CD4-positive, alpha-beta T cell treated with Interferon alpha-2 for 1 hour (primary cell): Measurements from ENCODE around the gene C9orf43.
"Not testable (repeated sequence)": the region's sequence is repeated elsewhere in the genome, so short reads cannot be mapped to it uniquely, and the experiment has no call there.

Experiments used
- DNase-seq, 2 donors: peaks; one replicate each; pipeline ENCODE4 v3.0.0-alpha.2; 2020 to 2022

The C9orf43 gene

DNA sequence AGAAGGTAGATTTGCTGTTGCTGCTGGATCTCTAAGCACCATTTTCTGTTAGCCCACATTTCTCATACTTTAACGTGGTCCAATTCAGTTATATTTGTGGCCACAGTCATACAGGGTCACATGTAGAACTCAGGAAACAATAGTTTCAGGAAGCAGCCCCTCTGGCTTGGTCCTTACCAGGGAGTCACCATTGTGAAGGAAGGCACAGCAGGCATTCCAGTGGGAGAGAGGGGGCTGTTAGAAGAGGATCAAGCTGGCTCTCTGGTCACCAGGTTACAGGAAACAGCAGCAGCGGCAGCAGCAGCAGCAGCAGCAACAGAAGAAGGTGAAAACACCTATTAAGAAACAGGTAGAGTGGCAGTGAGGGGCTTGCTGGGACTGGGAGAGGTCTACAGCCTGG, 14.5 kb downstream of the C9orf43 start:
- no peak for DNase-seq

- no peak for DNase-seq
These were observed 16.2 kb downstream of the C9orf43 start for GRCh38 chr9:113426701-113427100.

DNA sequence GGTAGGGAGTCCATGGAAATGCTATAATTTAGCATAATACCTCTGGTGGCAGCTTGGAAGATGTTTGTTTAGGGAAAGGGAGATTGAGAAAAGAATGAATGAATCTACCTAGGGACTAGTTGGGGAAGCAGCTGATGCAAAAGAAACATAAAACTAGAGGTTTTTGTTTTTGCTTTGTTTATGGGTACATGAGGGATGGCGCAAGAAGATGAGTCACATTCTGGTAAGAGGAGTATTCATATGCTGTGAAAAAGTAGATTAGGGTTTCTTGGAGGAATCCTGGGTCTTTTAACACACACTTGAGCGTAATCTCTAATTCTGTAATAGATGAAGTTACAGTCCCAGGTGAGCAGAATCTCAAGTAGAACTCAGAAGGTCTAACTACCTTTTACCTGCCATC, 17.1 kb downstream of the C9orf43 start:
- DNase-seq, result no peak

DNA sequence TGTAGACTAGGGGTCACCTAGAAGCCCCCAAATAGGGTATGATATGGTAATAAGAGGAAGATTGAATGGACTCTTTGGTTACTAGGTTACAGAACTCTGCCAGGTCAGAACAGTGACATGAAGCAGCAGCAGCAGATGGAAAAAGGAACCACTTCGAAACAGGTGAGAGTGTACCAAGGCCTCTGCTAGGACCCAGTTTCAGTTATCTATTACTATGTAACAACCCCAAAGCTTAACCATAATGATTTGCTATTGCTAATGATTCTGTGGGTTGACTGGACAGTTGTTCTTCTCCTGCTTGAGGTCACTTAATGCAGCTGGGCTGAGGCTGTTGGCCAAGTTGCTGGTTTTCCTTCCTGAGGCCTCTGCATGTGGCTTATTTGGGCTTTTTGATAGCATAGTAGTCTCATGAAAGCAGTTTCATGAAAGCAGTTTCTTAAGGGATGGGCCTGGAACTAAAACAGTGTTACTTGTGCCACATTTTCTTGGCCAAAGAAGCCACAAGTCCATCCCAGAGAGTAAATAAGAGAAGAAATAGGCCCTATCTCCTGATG, 17.6 kb downstream of the C9orf43 start:
- no peak for DNase-seq

DNA sequence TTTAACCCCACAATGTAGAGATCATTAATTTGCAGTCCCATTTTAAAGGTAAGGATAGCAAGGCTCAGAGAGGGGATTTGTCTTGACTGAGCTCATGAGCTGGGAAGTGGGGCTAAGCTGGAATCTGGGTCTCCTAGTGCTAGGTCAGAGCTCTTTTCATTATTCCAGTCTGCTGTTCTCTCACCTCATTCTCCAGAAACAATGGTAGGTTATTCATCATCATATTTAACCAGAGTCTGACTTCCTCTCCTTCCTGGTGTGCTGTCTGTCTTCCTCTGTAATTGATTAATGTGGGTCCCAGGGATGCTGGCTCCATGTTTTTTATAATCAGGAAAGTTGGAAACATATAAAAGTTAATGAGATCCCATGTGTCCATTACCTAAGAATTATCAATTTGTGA, 20.6 kb downstream of the C9orf43 start:
- DNase-seq, result no peak

DNA sequence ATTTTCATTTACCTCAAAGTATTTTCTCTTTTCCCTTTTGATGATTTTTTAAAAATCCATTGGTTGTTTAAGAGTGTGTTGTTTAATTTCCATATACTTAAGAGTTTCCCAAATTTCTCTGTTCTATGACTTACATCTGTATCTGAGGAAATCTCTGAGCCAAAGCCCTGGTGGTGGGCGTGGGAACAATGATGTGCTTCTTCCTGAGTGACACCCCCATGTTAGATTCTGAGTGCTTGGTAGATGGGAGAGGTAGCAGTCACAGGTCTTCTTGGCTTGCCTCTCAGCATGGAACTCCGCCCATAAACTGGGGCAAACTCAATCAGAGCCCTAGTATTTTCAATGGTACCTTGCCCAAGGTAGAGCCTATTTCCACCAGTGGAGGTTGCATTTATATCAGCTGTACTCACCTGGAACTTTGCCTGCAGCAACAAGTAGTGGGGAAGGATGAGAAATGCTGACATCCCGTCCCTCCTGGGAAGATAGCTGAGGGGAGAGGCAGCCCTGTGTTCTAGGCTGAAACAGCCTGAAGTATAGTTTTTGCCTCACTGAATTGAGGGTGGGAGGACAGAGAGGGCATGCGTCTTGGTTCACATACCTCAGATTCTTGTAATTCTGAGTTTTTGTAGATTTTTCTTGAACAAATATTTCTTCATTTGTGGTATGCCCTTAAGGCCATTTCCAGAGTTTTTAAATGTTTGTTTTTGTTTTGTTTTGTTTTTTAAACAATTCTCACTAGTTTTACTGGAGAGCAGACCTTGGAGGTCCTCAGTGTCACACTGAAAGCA, 26.4 kb downstream of the C9orf43 start:
- DNase-seq, result no peak

GRCh38 chr9:113437716-113438115, 27.2 kb downstream of the C9orf43 start:
- DNase-seq, result not testable (repeated sequence)

GRCh38 chr9:113444736-113445135, 34.2 kb downstream of the C9orf43 start:
- DNase-seq, result no peak

DNA sequence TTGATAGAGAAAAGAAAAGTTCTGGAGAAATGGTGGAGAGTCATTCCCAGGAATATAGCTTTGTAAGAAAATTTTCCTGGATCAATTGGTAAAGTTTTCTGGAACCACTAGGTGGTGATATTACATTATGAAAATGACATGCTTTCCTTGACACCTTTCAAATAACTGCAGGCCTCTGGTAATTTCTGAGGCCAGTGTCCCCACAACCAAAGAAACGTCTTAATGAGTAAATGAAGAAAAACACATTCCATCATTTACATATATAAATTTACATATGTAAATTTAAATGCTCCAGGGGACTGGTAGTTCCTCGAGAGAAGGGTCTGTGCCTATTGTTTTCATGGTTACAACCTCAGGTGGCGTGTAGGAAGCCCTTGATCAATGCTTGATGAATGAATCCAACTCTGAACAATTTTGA, 35.8 kb downstream of the C9orf43 start:
- DNase-seq, result peak in 1 of 2 donors; percentile 56

DNA sequence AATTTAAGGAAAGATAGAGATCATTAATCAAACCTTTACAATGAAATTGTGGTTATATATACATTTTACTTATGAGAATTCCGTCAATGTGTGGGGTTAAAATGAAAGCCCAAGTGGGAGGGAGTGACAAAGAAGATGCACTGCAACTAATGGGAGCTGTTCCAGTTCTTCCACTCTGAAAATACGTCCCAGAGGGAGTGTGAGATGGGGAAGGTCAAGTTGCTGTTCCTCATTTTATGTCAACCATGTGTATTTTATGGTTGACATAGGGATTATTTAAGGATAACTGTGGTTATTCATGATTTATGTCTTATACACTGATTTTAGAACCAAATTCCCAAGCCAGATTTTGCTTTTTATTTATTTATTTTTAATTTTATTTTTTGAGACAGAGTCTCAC, 38.8 kb downstream of the C9orf43 start:
- DNase-seq, result no peak

GRCh38 chr9:113452113-113452605, 41.6 kb downstream of the C9orf43 start:
- no peak for DNase-seq

DNA sequence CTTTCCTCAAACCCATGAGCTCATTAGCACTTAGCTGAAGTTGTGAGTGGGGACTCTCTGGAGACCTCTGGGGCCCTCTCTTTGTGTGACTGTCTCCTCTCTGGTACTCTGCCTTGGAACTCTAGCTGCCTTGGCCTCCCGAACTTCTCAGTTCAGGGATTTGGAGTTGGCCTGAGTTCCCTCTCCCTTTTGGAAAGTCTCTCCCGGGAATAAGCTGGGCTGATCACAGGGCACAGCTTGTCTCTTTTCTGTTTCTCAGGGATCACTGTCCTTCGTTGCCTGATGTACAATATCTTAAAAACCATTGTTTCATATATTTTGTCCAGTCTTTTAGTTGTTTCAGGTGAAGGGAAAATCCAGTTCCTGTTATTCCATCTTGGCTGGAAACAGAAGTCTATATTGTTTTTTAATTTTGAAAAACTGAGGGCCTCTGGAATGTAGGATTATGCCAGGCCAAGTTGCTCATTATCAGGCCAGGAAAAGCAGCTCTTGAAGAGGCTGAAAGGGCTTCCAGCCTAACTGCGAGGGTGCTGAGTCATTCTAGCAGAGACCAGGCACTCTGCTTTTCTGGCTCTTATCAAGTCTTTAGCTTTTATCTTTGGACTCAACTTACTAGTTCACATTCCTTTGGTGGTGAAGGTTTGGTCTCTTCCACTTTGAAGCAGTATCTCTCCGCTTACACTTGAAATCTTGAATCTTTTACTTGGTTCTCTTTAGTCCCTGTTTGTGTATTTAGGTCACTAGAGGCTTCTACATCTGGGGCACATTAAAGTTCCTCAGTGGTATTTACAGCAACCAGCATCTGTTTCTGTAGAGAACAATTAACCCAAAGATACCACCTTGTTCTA, 44.6 kb downstream of the C9orf43 start:
- DNase-seq, result no peak

DNA sequence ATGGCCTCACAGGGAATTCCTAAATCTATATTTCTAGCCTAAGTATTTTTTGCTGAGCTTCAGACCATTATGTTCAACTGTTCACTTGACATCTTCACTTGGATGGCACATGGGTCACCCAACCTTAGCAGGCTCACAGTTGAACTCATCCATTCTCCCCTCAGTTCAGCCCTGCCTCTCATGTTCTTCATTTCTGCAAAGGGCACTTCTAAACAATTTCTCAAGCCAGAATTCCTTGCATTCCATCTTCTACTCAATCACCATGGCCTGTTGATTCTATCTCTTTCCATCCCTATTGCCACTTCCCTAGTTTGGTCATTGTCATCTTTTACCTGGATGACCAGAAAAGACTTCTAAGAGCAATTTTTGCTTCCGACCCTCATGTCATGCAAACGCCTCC, 45.7 kb downstream of the C9orf43 start:
- no peak for DNase-seq

GRCh38 chr9:113461285-113461684, 50.7 kb downstream of the C9orf43 start:
- DNase-seq, result no peak

GRCh38 chr9:113461943-113462342, 51.4 kb downstream of the C9orf43 start:
- no peak for DNase-seq

GRCh38 chr9:113462781-113463286, 52.3 kb downstream of the C9orf43 start:
- no peak for DNase-seq

- no peak for DNase-seq
These were observed 53.1 kb downstream of the C9orf43 start, which contains the start of gene RGS3 for GRCh38 chr9:113463418-113464285. Gene RGS3 (plus strand): TSS chr9:113463727. CDS start chr9:113463803, 76 bp downstream.

DNA sequence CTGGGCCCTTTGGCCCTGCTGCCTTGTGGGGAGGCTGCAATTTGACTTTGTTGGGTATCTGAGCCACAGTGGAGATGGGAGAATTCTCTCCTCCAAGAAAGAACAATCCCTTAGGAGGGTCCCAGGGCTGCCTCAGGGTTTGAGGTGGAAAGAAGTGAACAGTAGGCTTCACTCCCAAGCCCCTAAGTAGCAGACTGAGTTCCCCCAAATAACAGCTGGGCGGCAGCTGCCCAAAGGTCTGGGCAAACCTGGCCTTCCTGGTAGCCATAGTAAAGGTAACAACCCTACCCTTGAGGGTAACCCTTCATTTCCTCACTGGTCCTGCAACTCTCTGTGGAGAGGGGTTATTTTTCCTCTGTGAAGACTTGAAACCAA, 53.7 kb downstream of the C9orf43 start:
- no peak for DNase-seq

- no peak for DNase-seq
These were observed 55.1 kb downstream of the C9orf43 start for GRCh38 chr9:113465599-113466140.

DNA sequence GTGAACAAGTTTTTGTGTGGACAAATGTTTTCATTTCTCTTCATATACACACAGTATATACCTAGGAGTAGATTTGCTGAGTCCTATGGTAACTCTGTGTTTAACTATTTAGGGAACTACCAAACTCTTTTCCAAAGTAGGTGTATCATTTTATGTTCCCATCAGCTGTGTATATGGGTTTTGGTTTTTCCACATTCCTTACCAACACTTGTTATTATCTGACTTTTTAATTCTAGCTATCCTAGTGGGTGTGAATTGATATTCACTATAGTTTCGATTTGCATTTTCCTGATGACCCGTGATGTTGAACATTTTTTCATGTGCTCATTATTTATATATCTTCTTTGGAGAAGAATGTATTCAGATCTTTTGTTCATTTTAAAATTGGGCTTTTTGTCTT, 56.6 kb downstream of the C9orf43 start:
- DNase-seq, result no peak

GRCh38 chr9:113468716-113469448, 58.3 kb downstream of the C9orf43 start:
- DNase-seq, result no peak
